ENCODE results near the gene IL10RA. TPM values are rescaled to one million over a fixed set of nuclear protein-coding genes. Genes with fewer than 3 reads are reported as not detected.

IL10RA gene
- total RNA-seq, 1 donor from 2014 or later: 9.1 TPM

DNA sequence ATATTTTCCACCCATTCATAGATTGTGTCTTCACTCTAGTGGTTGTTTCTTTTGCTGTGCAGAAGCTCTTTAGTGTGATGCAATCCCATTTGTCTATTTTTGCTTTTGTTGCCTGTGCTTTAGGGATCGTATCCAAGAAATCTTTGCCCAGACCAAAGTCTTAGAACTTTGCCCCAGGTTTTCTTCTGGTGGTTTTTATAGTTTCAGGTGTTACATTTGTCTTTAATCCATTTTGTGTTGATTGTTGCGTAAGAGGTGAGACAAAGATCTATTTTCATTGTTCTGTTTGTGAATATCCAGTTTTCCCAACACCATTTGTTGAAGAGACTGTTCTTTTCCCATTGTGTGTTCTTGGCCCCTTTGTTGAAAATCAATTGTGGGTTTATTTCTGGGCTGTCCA is 6.4 kb downstream of the IL10RA start:
- DNase-seq: no peak

DNA sequence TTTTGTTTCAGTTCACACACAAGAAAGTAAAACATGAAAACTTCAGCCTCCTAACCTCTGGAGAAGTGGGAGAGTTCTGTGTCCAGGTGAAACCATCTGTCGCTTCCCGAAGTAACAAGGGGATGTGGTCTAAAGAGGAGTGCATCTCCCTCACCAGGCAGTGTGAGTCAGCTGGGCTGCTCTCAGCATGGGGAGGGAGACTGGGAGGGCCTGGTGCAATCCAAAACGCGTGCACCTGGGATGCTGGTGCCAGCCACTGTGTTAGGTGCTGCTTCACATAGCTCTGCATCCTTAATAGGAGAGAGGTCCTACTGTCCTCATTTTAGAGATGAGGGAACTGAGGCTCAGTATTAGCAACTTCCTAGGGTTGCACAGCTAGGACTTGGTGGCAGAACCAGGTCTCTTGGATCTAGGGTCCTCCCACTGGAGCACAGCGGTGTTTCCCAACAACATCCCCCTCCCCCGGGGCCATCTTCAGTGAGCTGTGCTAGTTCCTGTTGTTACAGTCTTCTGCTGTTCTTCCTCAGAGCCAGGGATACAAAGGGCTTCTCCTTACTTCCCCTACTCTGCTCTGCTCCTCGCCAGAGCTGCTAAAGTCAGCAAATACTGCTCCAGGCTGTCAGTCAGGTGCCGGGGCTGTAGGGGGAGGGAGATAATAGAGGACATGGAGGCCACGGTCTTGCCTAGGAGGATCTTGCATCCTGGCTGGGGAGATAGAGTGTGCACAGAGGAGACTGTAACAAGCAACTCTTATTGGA is 8.0 kb downstream of the IL10RA start:
- DNase-seq: no peak

DNA sequence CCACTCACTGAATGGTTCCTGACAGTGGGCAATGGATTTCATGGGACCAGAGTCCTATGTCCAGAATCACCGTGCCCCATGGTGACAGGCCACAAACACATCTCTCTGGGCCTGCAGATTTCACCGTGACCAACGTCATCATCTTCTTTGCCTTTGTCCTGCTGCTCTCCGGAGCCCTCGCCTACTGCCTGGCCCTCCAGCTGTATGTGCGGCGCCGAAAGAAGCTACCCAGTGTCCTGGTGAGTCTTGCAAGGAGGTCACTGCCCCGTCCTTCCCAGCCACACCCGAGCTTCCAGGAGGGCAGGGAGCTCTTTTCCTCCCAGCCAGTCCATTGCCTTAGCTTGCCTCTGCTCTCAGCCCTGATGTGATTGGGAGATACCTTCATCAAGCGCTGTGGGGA is 9.3 kb downstream of the IL10RA start:
- no peak for DNase-seq

DNA sequence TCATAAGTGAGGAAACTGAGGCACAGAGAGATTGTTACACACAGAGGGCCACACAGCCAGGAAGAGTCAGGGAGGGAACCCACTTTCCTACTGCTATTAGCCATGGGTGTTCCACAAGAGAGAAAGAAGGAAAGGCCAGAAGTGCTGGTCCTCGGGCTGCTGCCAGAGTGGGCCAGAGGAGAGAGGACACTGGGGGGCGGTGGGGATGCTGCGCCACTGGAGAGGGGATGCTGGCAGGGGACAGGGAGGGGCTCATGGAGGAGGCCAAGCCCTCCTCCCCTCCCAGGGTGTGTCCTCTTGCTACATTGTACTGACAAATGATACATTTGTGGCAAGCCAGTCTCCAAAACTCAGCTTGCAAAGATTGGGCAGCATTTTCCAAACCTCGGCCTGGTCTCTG is 9.9 kb downstream of the IL10RA start:
- DNase-seq: no peak

DNA sequence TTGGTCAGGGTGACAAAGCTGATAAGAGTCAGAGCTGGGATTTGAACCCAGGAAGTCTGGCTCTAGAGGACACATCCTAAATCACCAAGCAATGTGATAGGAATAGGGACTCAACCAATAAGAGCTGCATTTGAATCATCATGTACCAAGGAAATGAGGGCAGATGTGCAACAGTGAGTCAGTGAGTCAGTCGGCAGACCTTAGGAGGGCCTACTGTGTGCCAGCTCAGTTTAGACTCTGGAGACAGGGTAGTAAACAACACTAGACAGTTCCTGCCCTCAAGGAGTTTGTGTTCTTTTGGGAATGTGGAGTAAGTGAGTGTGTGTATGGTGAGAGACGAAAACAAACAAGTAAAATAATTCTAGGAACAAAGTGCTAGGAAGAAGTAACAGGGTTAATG is 11.2 kb downstream of the IL10RA start:
- DNase-seq: no peak

DNA sequence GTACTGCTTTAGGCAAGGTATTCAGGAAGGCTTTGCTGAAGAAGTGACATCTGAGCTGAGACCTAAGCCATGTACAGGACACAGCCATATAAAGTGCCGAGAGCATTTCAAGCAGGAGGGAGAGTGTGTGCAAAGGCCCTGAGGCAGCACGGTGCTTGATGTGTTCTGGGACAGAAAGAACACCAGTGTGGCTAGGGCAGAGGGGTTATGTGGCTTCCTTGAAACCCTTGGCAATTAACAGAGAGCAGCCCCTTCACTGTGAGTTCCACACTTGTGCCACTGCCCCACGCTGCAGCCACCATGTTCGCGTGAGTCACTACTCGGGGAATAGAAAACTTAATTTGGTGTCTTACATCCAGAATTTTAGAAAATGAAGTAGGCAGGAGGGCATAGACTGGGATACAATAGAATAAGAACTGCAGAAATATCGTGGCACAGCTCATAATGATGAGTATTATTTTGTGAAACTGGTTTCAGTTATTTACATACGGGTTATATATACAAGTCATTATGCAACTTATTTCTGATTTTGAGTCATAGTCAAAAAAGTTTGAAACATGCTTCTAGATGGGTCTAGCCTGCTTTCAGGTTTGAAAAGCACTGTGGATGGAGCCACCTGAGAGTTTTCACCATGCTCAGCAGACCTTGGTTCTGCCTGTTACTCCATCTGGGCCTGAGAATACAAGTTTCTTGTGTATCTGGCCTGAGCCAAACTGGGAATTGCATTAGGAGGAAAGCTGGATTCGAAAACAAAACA is 11.8 kb downstream of the IL10RA start:
- DNase-seq: no peak

DNA sequence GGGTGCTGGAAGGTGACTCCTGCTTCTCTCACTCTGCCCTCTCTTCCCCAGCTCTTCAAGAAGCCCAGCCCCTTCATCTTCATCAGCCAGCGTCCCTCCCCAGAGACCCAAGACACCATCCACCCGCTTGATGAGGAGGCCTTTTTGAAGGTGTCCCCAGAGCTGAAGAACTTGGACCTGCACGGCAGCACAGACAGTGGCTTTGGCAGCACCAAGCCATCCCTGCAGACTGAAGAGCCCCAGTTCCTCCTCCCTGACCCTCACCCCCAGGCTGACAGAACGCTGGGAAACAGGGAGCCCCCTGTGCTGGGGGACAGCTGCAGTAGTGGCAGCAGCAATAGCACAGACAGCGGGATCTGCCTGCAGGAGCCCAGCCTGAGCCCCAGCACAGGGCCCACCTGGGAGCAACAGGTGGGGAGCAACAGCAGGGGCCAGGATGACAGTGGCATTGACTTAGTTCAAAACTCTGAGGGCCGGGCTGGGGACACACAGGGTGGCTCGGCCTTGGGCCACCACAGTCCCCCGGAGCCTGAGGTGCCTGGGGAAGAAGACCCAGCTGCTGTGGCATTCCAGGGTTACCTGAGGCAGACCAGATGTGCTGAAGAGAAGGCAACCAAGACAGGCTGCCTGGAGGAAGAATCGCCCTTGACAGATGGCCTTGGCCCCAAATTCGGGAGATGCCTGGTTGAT is 12.6 kb downstream of the IL10RA start:
- DNase-seq: no peak

DNA sequence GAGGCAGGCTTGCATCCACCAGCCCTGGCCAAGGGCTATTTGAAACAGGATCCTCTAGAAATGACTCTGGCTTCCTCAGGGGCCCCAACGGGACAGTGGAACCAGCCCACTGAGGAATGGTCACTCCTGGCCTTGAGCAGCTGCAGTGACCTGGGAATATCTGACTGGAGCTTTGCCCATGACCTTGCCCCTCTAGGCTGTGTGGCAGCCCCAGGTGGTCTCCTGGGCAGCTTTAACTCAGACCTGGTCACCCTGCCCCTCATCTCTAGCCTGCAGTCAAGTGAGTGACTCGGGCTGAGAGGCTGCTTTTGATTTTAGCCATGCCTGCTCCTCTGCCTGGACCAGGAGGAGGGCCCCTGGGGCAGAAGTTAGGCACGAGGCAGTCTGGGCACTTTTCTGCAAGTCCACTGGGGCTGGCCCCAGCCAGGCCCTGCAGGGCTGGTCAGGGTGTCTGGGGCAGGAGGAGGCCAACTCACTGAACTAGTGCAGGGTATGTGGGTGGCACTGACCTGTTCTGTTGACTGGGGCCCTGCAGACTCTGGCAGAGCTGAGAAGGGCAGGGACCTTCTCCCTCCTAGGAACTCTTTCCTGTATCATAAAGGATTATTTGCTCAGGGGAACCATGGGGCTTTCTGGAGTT is 13.3 kb downstream of the IL10RA start:
- DNase-seq: no peak

DNA sequence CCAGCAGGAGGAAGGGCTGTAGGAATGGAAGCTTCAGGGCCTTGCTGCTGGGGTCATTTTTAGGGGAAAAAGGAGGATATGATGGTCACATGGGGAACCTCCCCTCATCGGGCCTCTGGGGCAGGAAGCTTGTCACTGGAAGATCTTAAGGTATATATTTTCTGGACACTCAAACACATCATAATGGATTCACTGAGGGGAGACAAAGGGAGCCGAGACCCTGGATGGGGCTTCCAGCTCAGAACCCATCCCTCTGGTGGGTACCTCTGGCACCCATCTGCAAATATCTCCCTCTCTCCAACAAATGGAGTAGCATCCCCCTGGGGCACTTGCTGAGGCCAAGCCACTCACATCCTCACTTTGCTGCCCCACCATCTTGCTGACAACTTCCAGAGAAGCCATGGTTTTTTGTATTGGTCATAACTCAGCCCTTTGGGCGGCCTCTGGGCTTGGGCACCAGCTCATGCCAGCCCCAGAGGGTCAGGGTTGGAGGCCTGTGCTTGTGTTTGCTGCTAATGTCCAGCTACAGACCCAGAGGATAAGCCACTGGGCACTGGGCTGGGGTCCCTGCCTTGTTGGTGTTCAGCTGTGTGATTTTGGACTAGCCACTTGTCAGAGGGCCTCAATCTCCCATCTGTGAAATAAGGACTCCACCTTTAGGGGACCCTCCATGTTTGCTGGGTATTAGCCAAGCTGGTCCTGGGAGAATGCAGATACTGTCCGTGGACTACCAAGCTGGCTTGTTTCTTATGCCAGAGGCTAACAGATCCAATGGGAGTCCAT is 14.1 kb downstream of the IL10RA start:
- no peak for DNase-seq

DNA sequence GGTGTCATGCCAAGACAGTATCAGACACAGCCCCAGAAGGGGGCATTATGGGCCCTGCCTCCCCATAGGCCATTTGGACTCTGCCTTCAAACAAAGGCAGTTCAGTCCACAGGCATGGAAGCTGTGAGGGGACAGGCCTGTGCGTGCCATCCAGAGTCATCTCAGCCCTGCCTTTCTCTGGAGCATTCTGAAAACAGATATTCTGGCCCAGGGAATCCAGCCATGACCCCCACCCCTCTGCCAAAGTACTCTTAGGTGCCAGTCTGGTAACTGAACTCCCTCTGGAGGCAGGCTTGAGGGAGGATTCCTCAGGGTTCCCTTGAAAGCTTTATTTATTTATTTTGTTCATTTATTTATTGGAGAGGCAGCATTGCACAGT is 14.6 kb downstream of the IL10RA start:
- no peak for DNase-seq

DNA sequence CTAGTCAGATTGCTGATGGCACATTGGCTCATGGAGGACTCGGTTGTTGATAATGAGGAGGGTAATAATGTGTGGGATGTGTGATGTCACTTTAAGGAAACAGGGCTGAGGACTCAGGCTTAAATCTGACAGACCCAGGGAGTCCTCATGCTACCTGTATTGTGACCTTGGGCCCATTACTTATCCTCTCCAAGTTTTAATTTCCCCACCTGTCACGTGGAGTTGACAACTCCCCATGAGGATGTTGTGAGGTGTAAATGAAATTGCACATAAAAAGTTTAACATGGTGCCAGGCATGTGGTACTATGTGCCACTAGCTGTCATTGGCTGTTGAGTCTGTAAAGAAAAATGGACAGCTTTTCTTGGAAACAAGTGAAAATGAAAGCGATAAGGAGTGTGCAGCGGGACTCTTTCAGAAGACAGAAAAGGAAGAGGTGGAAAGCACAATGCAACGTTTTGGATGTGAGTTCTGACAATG is 15.3 kb downstream of the IL10RA start:
- DNase-seq: no peak

DNA sequence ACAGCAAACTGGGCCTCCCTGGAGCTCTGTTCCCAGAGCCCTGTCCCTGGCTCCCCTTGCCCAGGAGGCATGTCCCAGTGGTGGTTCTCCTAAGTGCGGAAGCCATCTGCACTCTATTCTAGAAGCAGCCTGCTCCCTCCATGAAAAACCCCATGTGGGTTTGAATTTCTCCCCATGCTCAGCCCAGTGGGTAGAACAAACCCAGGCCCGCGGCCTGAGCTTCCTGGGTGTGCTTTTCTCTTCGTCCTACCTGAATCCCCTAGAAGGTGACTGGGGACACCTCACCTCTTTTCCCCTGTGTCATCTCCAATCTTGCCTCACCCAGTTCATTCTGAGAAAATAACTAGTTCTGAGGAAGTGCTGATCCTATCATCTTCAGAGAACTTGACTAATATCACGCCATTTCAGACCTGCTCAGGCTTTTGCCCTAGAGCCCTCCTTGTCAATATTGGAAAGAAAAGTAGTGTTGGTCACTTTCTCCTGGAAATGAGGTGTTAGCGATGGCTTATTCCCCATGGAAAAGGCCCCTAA is 15.9 kb downstream of the IL10RA start:
- DNase-seq: no peak

DNA sequence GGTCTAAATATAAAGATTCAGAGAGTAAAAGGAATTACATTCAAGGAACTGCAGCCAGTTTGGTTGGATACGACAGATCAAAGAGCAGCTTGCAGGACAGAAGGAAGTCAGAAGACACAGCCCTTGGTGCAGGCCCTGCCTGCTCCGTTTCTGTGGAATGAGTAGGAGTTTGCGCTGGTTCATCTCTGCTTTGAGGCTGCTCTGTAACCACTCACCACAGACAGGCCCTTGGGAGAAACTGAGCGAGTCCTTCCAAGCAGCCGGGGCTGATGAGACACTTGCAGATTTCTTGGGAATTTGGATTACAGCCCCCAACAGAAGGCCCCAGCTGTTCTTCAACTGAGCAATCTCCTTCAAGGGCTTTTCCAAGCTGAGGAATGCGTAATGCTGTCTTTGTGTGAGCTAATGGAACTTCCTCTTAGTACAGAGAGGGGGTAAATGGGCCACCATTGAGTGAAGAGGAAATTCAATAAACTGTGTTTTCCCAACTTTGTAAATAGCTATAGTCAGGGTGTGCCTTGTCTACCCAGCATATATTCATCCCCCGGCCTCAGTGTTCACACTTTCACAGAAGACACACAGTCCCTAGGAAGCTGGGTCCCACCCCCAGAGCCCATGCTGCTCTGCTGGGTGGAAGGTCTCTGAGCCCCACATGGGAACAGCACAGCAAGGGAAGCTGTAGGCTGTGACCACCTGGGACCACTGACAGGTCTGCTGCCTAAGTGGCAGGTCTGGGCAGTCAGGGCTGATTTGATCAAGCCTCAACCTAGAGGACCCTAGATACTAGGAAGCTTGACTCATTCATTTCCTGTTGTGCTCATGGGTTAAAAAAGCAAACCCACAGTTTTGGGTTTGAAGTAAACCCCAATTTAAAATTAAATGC is 16.6 kb downstream of the IL10RA start:
- DNase-seq: peak; percentile 93

DNA sequence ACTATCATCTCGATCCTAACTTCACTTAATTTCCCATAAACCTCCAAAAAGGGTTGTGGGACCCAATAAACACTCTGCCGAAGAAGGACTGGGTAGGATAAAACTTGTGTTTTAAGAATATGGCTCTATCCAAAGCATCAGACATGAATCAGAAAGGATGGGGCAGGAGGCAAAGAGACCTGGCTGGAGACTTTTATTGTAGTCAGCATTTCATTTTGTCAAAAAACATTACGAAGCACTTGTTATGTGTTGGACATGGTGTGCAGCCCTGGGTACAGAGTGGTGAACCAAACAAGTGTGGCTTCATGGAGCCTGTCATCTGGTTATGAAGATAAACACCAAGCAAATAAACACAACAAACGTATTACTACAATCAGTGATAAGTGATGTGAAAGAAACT is 17.3 kb downstream of the IL10RA start:
- no peak for DNase-seq

DNA sequence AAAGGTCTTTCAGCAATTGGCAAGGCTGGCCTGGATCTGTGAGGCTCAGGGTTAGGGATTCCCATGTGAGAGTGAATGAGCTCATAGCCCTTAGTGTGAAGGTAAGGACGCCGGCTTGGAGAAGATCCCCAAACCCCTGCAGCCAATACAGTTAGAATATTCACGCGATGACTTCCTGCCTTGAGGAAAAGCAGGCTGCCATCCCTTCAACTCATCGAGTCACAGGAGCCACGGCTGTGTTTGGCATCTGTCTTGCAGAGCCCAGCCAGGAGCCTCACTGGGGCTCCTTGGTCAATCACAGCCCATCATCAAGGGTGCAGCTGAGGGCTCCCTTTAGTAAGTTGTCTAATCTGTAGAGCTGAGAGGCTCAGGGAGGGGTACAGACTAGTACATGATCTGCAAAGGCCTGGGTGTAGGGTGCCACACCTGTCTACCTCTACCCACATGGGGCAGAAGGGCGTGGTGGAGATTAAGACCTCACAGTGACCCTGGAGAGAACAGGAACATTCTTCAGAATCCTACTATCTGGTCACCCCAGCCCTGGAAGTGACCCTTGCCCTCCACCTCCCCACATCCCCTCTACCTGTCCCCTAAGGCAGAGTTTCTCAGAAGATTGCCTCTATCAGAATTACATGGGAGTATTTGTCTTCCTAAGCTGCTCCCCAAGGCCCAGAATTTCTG is 18.5 kb downstream of the IL10RA start:
- no peak for DNase-seq

DNA sequence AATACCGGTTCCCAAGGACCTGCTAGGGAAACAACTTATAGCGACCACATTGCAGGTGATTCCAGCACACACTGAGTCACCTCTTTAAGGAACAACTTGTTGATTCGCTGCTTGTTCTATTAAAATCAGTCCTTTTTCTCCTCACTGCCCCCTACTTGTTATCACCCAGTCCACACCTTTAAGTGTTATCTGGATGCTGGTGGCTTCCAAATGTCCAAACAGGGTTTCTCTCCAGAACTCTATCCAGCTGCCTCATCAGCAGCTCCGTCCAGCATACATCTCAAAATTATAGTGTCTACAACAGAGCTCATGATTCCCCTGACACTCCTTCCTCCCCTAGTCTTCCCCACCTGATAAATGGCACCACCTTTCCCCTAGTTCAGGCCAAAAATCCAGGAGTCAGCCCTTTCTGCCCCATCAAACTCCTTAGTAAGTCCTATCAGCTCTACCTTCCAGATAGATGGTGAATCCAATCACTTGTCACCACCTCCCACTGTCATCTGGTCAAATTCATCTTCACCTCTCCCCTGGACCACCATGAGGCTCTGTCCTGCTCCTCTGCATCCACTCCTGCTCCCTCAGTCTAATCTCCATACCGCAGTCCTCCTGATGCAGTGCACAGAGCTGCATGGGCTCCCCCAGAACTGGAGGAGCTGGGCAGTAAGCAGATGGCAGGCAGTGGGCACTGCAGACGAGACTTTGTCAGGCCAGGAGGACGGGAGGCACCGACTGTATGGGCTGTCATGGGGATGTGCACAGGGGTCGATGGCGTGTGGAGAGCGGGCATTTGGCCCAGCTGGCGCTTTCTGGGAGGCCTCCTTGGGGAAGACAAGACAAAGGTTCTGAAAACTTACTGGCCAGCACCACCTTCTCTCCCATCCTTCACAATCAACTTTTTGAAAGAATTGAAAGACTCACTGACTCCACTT is 19.3 kb downstream of the IL10RA start:
- no peak for DNase-seq

DNA sequence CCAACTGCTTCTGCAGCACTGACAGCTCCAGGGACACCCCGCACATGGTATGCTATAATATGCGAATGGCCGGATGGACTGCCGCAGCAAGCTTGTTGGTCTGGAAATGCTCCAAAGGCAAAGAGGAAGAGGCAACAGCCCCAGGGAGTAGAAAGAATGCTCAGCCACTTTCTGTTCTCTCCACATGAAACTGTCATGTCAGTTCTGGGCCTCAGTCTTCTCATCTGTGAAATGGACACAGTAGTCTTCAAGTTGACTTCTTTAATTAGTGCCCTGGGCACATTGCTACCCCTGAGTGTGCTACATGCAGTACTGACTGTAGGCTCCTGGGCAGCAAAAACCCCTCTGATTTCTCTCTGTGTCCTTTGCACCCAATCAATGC is 19.9 kb downstream of the IL10RA start:
- DNase-seq: no peak

DNA sequence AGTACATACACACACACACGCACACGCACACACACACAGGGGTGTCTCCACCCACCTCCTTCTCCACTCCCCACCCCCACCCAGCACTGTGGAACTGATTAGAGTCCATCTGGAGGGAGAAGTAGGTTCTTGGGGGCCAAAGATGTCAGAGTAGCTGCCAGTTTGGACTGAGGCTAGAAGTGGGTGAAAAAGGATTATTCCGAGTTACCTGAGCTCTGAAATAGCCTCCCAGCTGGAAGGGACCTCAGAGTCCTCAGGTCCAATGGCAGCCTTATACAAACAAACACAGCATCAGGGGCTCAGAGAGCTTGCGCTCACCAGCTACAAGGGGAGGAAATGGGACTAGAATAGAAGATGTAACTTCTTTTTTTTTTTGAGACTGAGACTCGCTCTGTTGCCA is 20.8 kb downstream of the IL10RA start:
- DNase-seq: no peak
